ENCODE results near the gene PPP2R2D. TPM values are rescaled to one million over a fixed set of nuclear protein-coding genes. Genes with fewer than 3 reads are reported as not detected.

The PPP2R2D gene
- total RNA-seq, 1 donor = 33.4 TPM

DNA sequence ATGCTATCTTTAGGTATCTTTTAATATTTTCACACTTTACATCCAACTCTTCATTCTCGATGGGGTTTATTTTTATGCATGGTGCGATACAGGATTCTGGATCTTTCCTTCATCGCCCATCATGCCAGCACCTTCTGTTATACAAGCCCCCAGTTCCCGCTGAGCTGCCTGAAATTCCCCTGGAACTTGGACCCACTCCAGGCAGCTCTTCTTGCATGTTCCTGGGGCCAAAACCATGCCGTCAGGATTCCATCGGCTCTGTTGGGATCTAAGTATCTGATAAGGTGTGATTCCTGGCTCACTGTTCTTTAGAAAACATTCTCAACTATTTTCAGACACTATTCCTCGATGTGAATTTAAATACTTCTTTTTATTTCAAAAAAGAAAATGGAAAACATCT, 40.5 kb upstream of the PPP2R2D start:
- no peaks in the 10 kb centered on the region for H3K9me3 ChIP-seq (ENCODE audit: low read depth, low read length)
- H3K27me3 ChIP-seq (ENCODE audit: insufficient read depth, low read length) = no peaks in the 10 kb centered on the region
- no peaks in the 10 kb centered on the region for H3K4me1 ChIP-seq (ENCODE audit: insufficient read depth, low read length)
- no peak overlapping the region for H3K4me3 ChIP-seq (ENCODE audit: low read length)

DNA sequence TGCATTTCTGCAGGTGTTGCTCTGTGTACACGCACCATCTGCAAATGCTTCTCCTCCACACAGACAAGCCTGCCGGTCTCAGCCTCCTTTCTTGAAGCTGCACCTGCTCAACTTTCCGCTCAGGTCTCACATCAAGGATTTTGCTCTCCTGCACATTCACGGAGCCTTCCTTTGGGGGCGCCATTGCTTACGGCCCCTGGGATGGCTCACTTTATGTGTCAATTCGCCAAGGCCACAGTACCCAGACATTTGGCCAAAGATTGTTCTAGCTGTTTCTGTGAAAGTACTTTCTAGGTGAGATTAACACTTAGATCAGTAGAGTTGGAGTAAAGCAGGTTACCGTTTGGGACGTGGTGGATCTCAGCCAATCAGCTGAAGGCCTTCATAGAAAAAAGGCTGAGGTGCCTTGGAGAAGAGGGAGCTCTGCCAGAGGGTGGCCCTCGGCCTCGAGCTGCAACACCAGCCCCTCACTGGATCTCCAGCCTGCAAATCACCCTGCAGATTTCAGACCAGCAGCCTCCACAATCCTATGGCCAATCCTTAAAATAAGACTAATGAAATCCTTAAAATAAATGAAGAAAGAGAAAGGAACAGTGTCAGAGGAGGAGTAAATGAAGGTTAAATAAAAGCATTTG, 39.9 kb upstream of the PPP2R2D start:
- no peaks in the 10 kb centered on the region for H3K27me3 ChIP-seq (ENCODE audit: insufficient read depth, low read length)
- no peaks in the 10 kb centered on the region for H3K4me1 ChIP-seq (ENCODE audit: insufficient read depth, low read length)
- H3K9me3 ChIP-seq (ENCODE audit: low read depth, low read length) = no peaks in the 10 kb centered on the region
- no peak overlapping the region for H3K4me3 ChIP-seq (ENCODE audit: low read length)

DNA sequence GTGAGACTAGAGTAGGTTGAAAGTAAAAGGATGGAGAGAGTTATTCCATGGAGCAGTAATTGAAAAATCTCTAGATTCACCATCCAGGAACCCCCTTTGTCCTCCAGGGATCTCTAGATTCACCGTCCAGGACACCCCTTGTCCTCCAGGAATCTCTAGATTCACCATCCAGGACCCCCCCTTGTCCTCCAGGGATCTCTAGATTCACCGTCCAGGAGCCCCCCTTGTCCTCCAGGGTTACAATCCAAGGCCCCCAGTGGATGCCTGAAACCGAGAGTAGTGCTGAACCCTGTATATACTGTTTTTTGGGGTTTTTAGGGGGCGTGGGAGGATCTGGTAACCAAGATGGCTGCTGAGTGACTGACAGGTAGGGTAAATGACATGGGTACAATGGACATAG, 38.3 kb upstream of the PPP2R2D start:
- Histone ChIP-seq H3K27me3 (ENCODE audit: insufficient read depth, low read length) (no peaks in the 10 kb centered on the region), H3K4me1 (ENCODE audit: insufficient read depth, low read length) (no peaks in the 10 kb centered on the region), H3K4me3 (ENCODE audit: low read length) (no peak overlapping the region), H3K9me3 (ENCODE audit: low read depth, low read length) (no peaks in the 10 kb centered on the region)

DNA sequence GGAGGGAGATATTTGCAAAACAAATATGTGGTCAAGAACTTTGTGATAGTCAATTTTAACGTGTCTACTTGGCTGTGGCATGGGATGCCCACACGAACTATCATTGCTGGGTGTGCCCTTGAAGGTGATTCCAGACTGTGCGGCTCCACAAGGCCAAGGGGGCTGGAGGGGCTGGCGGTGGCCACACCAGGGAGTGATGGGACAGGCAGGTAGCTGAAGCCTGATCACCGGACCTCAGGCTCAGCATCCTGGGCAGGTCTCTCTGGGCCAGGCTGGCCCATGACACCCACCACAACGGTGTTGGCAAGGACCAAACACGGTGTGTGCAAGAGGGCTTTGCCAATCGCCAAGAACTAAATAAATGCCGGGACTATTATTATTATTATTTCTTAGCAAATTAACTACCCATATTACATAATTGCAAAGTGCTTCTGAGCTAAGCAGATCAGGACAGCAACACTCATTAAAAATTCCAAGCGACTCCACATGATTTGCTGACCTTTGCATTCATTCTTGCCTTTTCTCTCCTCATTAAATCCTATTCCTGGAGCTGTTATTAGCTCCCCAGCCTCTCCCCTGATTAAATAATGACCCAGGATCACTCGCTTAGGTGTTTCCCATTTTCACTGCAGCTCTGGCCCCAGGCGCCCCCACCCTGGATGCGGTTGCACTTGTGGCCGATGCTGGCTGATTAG, 35.4 kb upstream of the PPP2R2D start:
- no peak overlapping the region for H3K4me3 ChIP-seq (ENCODE audit: low read length)
- no peaks in the 10 kb centered on the region for H3K9me3 ChIP-seq (ENCODE audit: low read depth, low read length)
- no peaks in the 10 kb centered on the region for H3K27me3 ChIP-seq (ENCODE audit: insufficient read depth, low read length)
- H3K4me1 ChIP-seq (ENCODE audit: insufficient read depth, low read length) = no peaks in the 10 kb centered on the region

DNA sequence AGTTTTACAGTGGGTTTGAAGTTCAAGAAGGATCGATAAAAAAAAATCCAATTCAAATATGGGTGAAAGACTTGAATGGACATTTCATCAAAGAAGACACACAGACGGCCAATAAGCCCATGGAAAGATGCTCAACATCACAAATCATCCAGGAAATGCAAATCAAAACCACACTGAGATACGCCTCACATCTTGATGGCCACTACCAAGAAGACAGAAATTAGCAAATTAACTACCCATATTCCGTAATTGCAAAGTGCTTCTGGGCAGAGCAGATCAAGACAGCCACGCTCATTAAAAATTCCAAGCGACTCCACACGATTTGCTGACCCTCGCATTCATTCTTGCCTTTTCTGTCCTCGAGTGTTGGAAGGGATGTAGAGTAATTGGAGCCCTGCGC, 34.1 kb upstream of the PPP2R2D start:
- Histone ChIP-seq H3K27me3 (ENCODE audit: insufficient read depth, low read length) (no peaks in the 10 kb centered on the region), H3K4me1 (ENCODE audit: insufficient read depth, low read length) (no peaks in the 10 kb centered on the region)

DNA sequence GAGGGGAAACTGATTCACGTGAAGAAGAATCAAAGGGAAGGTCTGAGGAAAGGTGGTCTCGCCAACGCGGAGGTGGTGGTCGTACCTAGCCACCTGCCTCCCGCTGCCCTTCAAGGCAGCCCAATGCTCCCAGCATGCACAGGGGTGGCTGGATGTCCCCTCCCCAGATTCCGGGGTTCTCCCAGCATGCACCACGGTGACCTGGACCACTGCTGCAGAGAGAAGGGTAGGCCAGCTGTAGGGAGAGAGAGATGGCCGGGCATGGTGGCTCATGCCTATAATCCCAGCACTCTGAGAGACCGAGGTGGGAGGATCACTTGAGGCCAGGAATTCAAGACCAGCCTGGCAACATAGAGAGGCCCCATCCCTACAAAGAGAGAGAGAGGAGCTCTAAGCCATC, 32.4 kb upstream of the PPP2R2D start:
- Histone ChIP-seq H3K9me3 (ENCODE audit: low read depth, low read length) (no peaks in the 10 kb centered on the region), H3K4me1 (ENCODE audit: insufficient read depth, low read length) (no peaks in the 10 kb centered on the region), H3K4me3 (ENCODE audit: low read length) (no peak overlapping the region), H3K27me3 (ENCODE audit: insufficient read depth, low read length) (no peaks in the 10 kb centered on the region)

More for the DNA sequence above, 34.1 kb upstream of the PPP2R2D start:
- Histone ChIP-seq H3K4me3 (ENCODE audit: low read length) (no peak overlapping the region), H3K9me3 (ENCODE audit: low read depth, low read length) (no peaks in the 10 kb centered on the region)

DNA sequence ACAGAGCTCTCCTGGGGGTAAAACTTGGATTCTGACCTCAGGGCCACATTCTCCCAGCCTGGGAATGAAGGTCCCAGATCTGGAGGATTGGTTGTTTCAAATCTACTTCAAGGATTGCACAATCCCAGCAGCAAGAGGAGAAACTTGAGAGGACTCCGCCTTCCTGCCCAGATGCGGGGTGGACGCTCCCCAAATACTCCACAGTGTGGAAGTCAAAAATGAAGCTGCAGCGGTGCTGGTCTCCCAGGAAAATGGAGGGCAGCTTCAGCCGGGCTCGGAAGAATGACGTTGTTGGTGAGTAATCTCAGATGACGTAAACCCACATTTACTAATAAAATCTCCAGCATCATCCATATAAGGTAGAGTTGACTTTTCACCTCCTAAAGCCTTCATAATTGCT, 31.5 kb upstream of the PPP2R2D start:
- Histone ChIP-seq H3K27me3 (ENCODE audit: insufficient read depth, low read length) (no peaks in the 10 kb centered on the region), H3K4me3 (ENCODE audit: low read length) (no peak overlapping the region), H3K4me1 (ENCODE audit: insufficient read depth, low read length) (no peaks in the 10 kb centered on the region), H3K9me3 (ENCODE audit: low read depth, low read length) (no peaks in the 10 kb centered on the region)

DNA sequence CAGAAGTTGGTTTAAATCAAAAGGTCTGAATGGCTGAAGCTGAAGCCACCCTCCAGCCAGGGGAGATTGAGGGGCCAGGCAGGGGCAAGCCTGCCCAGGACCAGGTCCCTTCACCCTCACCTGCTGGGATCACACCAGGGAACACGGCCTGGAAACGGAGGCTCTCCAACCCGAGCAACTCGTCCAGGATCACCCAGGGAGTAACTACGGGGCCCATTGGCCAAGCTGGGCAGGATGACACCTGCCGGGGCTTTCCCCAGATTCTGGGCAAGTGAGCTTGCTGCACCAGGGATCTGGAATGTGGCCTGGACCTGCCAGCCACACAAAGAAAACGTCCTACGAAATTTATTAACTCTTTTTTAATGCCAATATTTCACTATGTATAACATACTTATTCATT, 30.4 kb upstream of the PPP2R2D start:
- H3K4me3 ChIP-seq (ENCODE audit: low read length) = no peak overlapping the region
- H3K27me3 ChIP-seq (ENCODE audit: insufficient read depth, low read length) = no peaks in the 10 kb centered on the region
- no peaks in the 10 kb centered on the region for H3K9me3 ChIP-seq (ENCODE audit: low read depth, low read length)
- H3K4me1 ChIP-seq (ENCODE audit: insufficient read depth, low read length) = no peaks in the 10 kb centered on the region

DNA sequence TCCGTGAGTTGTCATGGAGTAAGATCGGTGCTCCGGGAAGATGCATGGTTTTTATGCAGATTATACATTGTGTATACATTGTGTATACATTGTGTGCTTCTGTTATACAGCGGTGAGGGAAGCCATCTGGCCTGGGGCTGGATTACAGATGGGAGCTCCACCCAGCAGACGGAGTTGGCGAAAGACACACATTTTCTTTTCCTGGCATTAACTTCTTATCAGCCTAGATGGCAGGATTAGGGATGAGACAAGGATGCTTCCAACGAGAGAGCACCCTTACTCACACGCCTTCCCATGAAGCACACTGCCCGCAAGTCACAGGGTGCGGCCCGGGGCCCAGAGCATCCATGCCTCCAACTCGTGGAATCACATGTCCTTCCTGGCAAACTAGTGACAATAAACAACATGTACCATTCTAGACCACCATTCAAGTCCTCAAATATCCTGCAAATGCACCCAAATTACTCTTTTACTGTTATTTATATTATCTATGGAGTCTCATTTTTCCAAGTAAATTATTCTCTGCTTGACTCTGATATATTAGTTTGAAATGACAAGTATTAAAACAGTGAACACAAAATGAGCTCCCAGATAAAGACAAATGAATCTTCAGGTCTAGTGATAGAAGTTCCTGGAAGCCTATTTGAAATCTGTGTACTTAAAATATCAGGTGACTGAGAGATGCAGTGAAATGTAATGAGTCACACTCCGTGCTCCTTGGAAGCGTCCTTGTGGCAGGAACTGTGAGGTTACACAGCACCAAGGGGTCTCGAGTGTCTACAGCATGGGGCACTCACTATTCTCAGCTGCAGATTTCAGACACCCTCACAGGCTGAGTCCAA, 29.8 kb upstream of the PPP2R2D start:
- H3K9me3 ChIP-seq (ENCODE audit: low read depth, low read length) = no peaks in the 10 kb centered on the region
- no peaks in the 10 kb centered on the region for H3K4me1 ChIP-seq (ENCODE audit: insufficient read depth, low read length)
- H3K4me3 ChIP-seq (ENCODE audit: low read length) = no peak overlapping the region
- no peaks in the 10 kb centered on the region for H3K27me3 ChIP-seq (ENCODE audit: insufficient read depth, low read length)

DNA sequence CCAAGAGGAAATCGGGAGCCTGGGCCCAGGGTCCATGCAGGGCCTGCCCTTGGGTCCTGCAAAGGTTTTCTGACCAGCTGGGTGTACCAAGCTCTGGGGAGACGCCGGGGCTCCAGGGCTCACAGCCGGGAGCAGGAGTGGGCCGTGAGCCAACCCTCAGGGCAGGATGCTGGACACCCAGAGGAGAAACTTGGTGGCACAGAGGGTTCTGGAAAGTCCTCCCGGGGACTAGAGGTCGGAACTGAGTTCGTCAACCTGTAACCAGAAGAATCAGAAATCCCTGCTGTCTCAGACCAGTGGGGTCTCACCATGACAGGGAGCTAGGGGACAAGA, 29.2 kb upstream of the PPP2R2D start:
- no peaks in the 10 kb centered on the region for H3K4me1 ChIP-seq (ENCODE audit: insufficient read depth, low read length)
- no peaks in the 10 kb centered on the region for H3K27me3 ChIP-seq (ENCODE audit: insufficient read depth, low read length)
- H3K4me3 ChIP-seq (ENCODE audit: low read length) = no peak overlapping the region
- no peaks in the 10 kb centered on the region for H3K9me3 ChIP-seq (ENCODE audit: low read depth, low read length)

DNA sequence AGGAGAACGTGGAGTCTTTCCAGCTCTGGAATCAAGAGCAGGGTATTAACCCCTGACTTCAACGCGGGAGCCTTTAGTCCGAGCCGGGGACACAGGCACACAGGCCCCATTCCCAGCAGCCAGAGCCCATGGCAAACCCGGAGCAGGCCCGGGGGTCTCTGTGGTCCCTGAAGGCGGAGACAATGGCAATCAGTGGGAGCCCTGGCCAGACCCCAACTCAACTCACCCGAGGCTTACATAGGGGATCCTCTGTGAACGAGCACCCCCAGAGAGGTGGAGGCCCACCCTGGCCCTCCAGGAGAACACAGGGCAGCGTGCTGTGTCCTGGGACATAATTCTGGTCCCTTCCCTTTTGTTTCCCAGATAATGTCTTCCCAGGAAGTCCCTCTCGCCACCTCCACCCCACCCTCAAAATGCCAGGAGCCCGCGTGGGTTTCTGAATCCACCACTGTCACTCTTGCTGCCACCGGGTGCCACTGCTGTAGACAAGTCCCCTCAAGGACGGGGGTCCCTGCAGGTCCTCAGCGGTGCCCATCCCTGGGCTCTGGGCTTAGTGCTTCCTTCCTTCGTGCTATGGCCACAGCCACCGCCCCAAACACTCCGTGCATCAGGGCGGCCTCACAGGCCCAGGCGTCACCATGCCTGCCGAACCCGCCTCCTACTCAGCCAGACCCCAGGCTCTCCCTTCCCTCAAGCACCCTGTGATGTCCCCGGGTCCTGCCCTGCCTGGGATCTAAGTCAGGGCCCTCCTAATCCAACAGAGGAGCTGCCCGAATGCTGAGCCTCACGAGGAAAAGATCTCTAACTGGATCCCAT, 28.6 kb upstream of the PPP2R2D start:
- Histone ChIP-seq H3K27me3 (ENCODE audit: insufficient read depth, low read length) (no peaks in the 10 kb centered on the region), H3K9me3 (ENCODE audit: low read depth, low read length) (no peaks in the 10 kb centered on the region), H3K4me1 (ENCODE audit: insufficient read depth, low read length) (no peaks in the 10 kb centered on the region), H3K4me3 (ENCODE audit: low read length) (no peak overlapping the region)

DNA sequence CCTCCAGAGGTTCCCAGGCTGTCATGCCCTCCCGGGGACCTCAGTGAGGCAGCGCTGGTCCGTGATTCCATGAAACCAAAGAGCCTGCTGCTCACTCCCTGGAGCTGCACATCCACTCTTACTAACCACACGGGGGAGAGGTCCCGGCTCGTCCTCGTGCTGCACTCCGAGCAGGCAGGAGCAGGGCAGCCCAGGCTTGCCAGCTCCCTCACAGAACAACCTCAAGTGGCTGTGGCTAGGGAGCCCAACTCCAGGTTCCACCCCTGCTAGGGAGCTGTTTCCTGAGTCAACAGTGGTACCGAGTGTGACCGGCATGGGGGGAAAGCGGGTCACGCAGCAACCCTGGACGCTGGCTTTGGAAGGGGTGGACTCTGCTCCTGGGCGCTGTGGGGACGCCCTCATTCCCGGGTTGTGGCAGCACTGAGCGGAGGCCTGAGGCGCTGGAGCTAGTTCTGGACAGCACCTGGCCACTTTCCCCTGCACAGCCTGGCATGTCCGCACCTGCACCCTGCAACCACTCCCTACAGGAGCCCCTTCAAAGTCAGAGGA, 27.9 kb upstream of the PPP2R2D start:
- Histone ChIP-seq H3K4me1 (ENCODE audit: insufficient read depth, low read length) (no peaks in the 10 kb centered on the region), H3K27me3 (ENCODE audit: insufficient read depth, low read length) (no peaks in the 10 kb centered on the region), H3K9me3 (ENCODE audit: low read depth, low read length) (no peaks in the 10 kb centered on the region), H3K4me3 (ENCODE audit: low read length) (no peak overlapping the region)

DNA sequence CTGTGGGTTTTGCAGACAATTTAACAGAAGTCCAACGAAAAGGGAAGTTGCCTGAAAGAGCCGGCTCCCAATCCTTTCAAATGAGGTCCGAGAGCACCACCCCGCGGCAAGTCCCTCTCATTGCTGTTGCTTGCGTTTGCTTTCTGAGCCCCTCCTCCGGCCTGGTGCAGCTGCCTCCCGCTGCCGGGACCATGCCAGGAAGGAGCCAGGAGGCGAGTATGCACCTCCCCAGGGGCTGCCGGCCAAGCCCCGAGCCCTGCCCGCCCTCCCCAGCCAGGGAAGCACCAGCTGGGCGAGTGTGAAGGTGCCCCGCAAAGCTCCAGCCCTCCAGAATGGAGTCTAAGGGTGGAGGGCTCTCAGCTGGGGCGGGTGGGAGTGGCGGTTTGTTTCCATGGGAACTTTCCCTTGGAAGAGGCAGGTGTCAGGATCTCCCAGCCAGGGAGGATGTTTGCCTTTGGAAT, 25.8 kb upstream of the PPP2R2D start:
- Histone ChIP-seq H3K9me3 (ENCODE audit: low read depth, low read length) (no peaks in the 10 kb centered on the region), H3K4me3 (ENCODE audit: low read length) (no peak overlapping the region), H3K27me3 (ENCODE audit: insufficient read depth, low read length) (no peaks in the 10 kb centered on the region), H3K4me1 (ENCODE audit: insufficient read depth, low read length) (no peaks in the 10 kb centered on the region)

DNA sequence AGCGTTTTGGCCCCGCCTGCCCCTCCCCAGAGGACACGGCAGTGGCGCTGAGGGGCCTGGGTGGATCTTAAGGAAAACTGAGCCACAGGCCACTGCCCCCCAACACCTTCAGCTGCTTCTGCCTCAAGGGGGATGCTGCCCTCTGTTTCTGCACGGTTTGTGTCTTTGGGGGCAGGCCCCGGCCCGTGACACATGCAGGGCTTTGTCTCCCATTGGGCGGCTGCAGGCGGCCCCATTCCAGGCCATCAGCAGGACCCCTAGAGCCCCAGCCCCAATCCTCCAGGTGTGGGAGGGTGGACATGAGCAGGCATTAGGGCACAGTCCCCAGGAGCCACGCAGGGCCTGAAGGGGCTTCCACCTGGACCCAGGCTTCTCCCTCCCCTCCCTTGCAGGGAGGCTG, 25.3 kb upstream of the PPP2R2D start:
- H3K4me1 ChIP-seq (ENCODE audit: insufficient read depth, low read length) = no peaks in the 10 kb centered on the region
- no peak overlapping the region for H3K4me3 ChIP-seq (ENCODE audit: low read length)
- no peaks in the 10 kb centered on the region for H3K9me3 ChIP-seq (ENCODE audit: low read depth, low read length)
- H3K27me3 ChIP-seq (ENCODE audit: insufficient read depth, low read length) = no peaks in the 10 kb centered on the region

DNA sequence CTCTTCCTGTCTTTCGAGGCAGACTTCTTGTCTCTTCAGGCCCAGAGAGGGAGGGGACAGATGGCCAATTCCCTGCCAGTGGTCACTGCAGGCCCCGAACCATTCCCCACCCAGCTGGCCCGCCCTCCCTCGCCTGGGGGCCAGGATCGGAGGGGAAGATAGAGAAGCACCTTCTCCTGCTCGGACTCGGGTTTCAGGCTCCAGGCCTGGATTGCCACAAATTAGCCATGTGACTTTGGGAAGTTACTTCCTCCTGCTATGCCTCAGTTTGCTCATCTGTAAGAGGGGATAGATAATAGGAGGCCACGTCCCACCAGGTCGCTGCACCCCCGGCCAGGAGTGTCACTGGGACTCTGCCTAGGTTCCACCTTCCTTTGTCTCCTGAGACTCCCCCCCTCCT, 24.8 kb upstream of the PPP2R2D start:
- no peak overlapping the region for H3K4me3 ChIP-seq (ENCODE audit: low read length)
- H3K9me3 ChIP-seq (ENCODE audit: low read depth, low read length) = no peaks in the 10 kb centered on the region
- H3K27me3 ChIP-seq (ENCODE audit: insufficient read depth, low read length) = no peaks in the 10 kb centered on the region
- no peaks in the 10 kb centered on the region for H3K4me1 ChIP-seq (ENCODE audit: insufficient read depth, low read length)
